WI38 (cell line): Measurements from ENCODE around the gene SLC6A7.

ENCODE experiments used
- H3K4me3 ChIP-seq: 2 replicates; pipeline ENCODE4 v1.5.1; 2011; ENCODE audit warnings: low read depth, mild to moderate bottlenecking, control low read depth, low read length
- TF ChIP-seq, protein P1 (sequence below): IDR thresholded peaks from 2 replicates; pipeline ENCODE4 v1.5.1; 2012; ENCODE audit warnings: low read depth, mild to moderate bottlenecking, control low read depth, low read length

SLC6A7 gene

DNA sequence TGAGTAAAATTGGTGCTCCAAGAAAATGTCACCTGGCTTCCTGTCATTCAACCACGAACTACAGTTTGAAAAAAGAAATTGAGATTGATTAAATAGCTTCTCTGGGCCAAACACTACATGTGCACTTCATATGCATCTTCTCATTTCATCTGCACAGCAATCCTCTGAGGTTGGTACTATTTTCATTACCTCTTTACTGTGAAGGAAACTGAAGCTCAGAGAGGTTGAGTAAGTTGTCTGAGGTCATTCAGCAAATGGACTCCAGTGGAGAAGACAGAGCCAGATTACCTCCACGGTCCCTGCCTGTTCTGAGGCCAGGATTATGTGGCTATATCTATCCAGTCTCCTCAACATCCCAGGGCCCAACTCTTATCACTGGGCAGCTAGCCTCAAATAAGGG is 46.5 kb downstream of the SLC6A7 start:
- TF ChIP-seq, protein P1, sequence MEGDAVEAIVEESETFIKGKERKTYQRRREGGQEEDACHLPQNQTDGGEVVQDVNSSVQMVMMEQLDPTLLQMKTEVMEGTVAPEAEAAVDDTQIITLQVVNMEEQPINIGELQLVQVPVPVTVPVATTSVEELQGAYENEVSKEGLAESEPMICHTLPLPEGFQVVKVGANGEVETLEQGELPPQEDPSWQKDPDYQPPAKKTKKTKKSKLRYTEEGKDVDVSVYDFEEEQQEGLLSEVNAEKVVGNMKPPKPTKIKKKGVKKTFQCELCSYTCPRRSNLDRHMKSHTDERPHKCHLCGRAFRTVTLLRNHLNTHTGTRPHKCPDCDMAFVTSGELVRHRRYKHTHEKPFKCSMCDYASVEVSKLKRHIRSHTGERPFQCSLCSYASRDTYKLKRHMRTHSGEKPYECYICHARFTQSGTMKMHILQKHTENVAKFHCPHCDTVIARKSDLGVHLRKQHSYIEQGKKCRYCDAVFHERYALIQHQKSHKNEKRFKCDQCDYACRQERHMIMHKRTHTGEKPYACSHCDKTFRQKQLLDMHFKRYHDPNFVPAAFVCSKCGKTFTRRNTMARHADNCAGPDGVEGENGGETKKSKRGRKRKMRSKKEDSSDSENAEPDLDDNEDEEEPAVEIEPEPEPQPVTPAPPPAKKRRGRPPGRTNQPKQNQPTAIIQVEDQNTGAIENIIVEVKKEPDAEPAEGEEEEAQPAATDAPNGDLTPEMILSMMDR: no peak
- no peak overlapping the region for H3K4me3 ChIP-seq

DNA sequence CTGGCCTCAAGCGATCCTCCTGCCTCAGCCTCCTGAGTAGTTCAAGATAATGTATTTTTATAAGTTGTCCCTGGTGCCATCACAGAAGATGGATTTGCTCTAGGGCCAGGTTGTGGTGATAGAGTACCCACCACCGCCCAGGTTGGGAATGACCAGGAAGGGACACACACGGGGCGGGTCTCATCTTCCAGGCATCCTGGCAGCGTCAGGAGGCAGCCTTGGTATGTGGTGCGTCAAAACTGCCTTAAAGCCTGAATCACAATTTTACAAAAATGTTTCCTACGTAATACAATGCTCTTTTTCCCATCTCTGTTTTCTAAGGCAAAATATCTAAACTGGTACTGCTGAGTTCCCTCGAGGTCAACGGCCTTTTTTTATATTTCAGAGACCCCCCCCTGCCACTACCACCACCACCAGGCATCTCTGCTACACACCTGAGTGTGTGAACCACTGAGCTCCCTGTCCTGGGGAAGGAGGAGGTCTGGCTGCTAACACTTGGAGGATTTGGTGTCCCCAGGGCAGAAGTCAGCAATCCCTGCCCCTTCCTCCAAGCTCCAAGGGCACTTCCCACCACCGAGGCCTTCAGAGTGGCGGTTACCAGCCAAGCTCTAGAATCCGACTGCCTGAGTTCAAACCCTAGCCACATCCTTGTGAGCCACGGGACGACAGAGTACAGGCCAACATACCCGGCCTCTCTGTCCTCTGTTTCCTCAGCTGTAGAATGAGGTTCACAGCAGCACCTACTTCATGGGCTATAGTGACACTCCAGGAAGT is 47.3 kb downstream of the SLC6A7 start:
- TF ChIP-seq, protein P1: no peak
- no peak overlapping the region for H3K4me3 ChIP-seq

- TF ChIP-seq, protein P1: no peak
- H3K4me3 ChIP-seq: no peak overlapping the region
These were observed 48.8 kb downstream of the SLC6A7 start for GRCh38 chr5:150238646-150239045.

GRCh38 chr5:150239099-150239793 is 49.4 kb downstream of the SLC6A7 start:
- H3K4me3 ChIP-seq: no peak overlapping the region
- TF ChIP-seq, protein P1: no peak

GRCh38 chr5:150239794-150240122 is 49.9 kb downstream of the SLC6A7 start:
- H3K4me3 ChIP-seq: no peak overlapping the region

DNA sequence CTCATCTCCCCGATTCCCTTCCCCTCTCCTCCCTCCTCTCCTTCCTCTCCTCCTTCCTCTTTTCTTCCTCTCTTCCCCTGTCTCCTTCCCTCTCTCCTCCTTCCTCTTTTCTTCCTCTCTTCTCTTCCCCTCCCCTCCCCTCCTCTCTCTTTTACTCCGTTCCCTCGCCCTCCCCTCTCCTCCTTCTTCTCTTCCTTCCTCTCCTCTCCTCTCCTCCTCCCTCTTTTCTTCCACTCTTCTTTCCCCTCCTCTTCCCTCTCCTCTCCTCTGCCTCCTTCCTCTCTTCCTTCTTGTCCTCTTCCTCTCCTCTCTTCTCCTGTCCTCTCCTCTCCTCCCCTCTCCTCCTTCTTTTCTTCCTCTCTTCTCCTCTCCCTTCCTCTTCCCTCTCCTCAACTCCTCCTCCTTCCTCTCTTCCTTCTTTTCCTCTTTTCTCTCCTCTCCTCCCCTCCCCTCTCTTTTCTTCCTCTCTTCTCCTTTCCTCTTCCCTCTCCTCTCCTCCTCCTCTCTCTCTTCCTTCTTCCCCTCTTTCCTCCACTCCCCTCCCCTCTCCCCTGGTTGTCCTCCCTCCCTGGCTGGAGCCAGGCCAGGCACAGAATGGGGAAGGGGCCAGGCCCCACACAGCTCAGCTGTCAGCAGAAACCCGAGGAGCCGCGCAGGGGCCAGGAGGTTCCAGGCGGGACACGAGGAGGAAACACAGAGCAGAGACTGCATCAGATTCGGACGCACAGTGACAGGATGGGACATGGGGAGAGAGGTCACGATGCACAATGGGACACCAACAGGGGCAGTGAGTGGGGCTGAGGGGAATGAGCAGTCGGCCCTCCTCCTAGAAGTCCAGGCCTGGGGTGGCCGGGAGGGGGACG is 51.7 kb downstream of the SLC6A7 start:
- TF ChIP-seq, protein P1: no peak
- H3K4me3 ChIP-seq: no peak overlapping the region

More at GRCh38 chr5:150239794-150240122, 49.9 kb downstream of the SLC6A7 start:
- TF ChIP-seq, protein P1: no peak
